ENCODE results near the gene AUTS2. TPM values are rescaled to one million over a fixed set of nuclear protein-coding genes. Genes with fewer than 3 reads are reported as not detected.

AUTS2 gene
- polyA plus RNA-seq, 1 experiment = 0.54 TPM

- Histone ChIP-seq H3K4me3 (ENCODE audit: low read depth, low read length) (no peak overlapping the region), H3K36me3 (ENCODE audit: control insufficient read depth, insufficient read depth, low read length) (no peaks in the 10 kb centered on the region), H3K27me3 (ENCODE audit: control insufficient read depth, insufficient read depth, low read length) (no peaks in the 10 kb centered on the region)
- TF ChIP-seq, protein P1, sequence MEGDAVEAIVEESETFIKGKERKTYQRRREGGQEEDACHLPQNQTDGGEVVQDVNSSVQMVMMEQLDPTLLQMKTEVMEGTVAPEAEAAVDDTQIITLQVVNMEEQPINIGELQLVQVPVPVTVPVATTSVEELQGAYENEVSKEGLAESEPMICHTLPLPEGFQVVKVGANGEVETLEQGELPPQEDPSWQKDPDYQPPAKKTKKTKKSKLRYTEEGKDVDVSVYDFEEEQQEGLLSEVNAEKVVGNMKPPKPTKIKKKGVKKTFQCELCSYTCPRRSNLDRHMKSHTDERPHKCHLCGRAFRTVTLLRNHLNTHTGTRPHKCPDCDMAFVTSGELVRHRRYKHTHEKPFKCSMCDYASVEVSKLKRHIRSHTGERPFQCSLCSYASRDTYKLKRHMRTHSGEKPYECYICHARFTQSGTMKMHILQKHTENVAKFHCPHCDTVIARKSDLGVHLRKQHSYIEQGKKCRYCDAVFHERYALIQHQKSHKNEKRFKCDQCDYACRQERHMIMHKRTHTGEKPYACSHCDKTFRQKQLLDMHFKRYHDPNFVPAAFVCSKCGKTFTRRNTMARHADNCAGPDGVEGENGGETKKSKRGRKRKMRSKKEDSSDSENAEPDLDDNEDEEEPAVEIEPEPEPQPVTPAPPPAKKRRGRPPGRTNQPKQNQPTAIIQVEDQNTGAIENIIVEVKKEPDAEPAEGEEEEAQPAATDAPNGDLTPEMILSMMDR (IDR thresholded peaks at IDR 0.05; ENCODE audit: insufficient read depth, low read depth, low read length) = no peak
- no peak for DNase-seq (ENCODE audit: low read depth)
- POLR2A ChIA-PET = no interaction called here
- CTCF ChIA-PET = no interaction called here
Measured at GRCh38 chr7:69736126-69736810, 138.0 kb downstream of the AUTS2 start.

DNA sequence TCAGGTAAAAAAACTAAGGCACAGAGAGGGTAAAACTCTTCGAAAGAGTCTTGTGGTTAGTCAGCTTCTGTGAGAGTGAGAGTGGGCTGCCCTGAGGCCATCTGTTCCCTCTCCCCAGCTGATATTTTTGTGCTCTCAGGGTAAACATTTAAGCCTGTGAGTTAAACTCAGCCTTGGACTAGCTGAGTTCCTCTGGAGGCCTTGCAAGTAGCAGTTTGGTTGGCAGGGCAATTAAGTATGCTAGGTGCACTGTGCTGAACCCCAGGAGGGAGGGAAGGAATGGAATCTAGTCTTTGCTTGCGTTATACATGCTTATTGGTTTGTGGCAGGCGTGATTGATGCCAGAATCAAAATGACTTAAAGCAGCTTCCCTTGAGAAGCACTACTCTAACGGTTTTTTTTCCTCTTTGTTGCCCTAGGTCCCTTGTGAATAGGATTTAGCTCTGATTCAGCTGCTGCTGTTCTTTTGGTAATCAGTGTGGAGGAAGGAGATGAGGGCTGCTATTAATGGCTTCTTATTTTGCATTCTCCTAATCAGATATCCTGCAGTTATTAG lies 140.2 kb downstream of the AUTS2 start:
- ChIA-PET CTCF (no interaction called here), POLR2A (no interaction called here)
- TF ChIP-seq, protein P1 (IDR thresholded peaks at IDR 0.05; ENCODE audit: insufficient read depth, low read depth, low read length) = no peak
- no peak overlapping the region for H3K4me3 ChIP-seq (ENCODE audit: low read depth, low read length)
- H3K27me3 ChIP-seq (ENCODE audit: control insufficient read depth, insufficient read depth, low read length) = no peaks in the 10 kb centered on the region
- no peak for DNase-seq (ENCODE audit: low read depth)
- H3K36me3 ChIP-seq (ENCODE audit: control insufficient read depth, insufficient read depth, low read length) = no peaks in the 10 kb centered on the region

- no peak for DNase-seq (ENCODE audit: low read depth)
Measured at GRCh38 chr7:69739190-69739589, 140.9 kb downstream of the AUTS2 start.

GRCh38 chr7:69739931-69740431 lies 141.7 kb downstream of the AUTS2 start:
- ChIA-PET CTCF (no interaction called here), POLR2A (no interaction called here)
- no peak for DNase-seq (ENCODE audit: low read depth)
- TF ChIP-seq, protein P1 (IDR thresholded peaks at IDR 0.05; ENCODE audit: insufficient read depth, low read depth, low read length) = no peak
- Histone ChIP-seq H3K4me3 (ENCODE audit: low read depth, low read length) (no peak overlapping the region), H3K27me3 (ENCODE audit: control insufficient read depth, insufficient read depth, low read length) (no peaks in the 10 kb centered on the region), H3K36me3 (ENCODE audit: control insufficient read depth, insufficient read depth, low read length) (no peaks in the 10 kb centered on the region)

More at GRCh38 chr7:69739190-69739589, 140.9 kb downstream of the AUTS2 start:
- Histone ChIP-seq H3K36me3 (ENCODE audit: control insufficient read depth, insufficient read depth, low read length) (no peaks in the 10 kb centered on the region), H3K4me3 (ENCODE audit: low read depth, low read length) (no peak overlapping the region), H3K27me3 (ENCODE audit: control insufficient read depth, insufficient read depth, low read length) (no peaks in the 10 kb centered on the region)
- ChIA-PET CTCF (no interaction called here), POLR2A (no interaction called here)
- TF ChIP-seq, protein P1 (IDR thresholded peaks at IDR 0.05; ENCODE audit: insufficient read depth, low read depth, low read length) = no peak

DNA sequence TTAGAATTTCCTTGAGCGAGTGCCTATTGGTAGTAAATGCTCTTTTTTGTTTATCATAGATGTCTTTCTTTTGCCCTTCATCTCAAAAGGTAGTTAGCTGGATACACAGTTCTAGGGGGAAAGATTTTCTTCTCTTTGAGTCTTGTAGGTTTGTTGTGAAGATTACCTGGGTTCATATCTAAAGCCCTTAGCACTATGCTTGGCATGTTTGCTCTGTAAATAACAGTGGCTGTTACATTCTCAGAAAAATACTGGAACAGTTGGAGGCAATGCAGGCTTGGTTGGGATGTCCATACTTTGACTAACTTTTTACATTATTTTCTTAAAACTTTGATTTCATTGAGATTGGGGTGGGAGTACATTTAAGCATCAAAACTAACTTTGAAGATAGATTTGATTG lies 144.0 kb downstream of the AUTS2 start:
- no peaks in the 10 kb centered on the region for H3K36me3 ChIP-seq (ENCODE audit: control insufficient read depth, insufficient read depth, low read length)
- no peaks in the 10 kb centered on the region for H3K27me3 ChIP-seq (ENCODE audit: control insufficient read depth, insufficient read depth, low read length)
- H3K4me3 ChIP-seq (ENCODE audit: low read depth, low read length) = no peak overlapping the region
- TF ChIP-seq, protein P1 (IDR thresholded peaks at IDR 0.05; ENCODE audit: insufficient read depth, low read depth, low read length) = no peak
- DNase-seq (ENCODE audit: low read depth) = no peak
- ChIA-PET CTCF (no interaction called here), POLR2A (no interaction called here)

All from BJ (cell line).